Type B pancreatic cell (in vitro differentiated cells): ENCODE data around the gene KCNQ2. TPM values are rescaled to one million over a fixed set of nuclear protein-coding genes. Genes with fewer than 3 reads are reported as not detected.

Source experiments
- DNase-seq: peaks from one replicate; pipeline ENCODE4 v3.0.0; 2021; ENCODE audit warnings: mixed read lengths; ENCODE audit not compliant: unreplicated experiment; ENCODE audit errors: extremely low spot score
- H3K27ac Mint-ChIP-seq: 2 replicates; pipeline ENCODE4 v1.8.0; 2021; ENCODE audit warnings: mild to moderate bottlenecking, mixed read lengths
- H3K27me3 Mint-ChIP-seq: 2 replicates; pipeline ENCODE4 v1.8.0; 2021; ENCODE audit warnings: mixed read lengths
- H3K36me3 Mint-ChIP-seq: 2 replicates; pipeline ENCODE4 v1.8.0; 2021; ENCODE audit warnings: mixed read lengths
- H3K4me1 Mint-ChIP-seq: one replicate; pipeline ENCODE4 v1.8.0; 2021; ENCODE audit warnings: mixed read lengths; ENCODE audit not compliant: unreplicated experiment
- H3K4me3 Mint-ChIP-seq: 2 replicates; pipeline ENCODE4 v1.8.0; 2021; ENCODE audit warnings: mild to moderate bottlenecking, mixed read lengths
- H3K9me3 Mint-ChIP-seq: 2 replicates; pipeline ENCODE4 v1.8.0; 2021; ENCODE audit warnings: mixed read lengths
- CTCF ChIP-seq: fragments of 200-600 bp; sonication (generic); conservative IDR thresholded peaks from 2 replicates; pipeline ENCODE4 v1.5.0; 2021; ENCODE audit warnings: antibody characterized with exemption, mild to moderate bottlenecking
- total RNA-seq: library from RNA; stranded (reverse); gene quantifications from 2 replicates; pipeline ENCODE4 v1.2.1, GENCODE V29; 2021; ENCODE audit warnings: low replicate concordance

The KCNQ2 gene
- total RNA-seq, 1 donor from 2014 or later, result 47.3 TPM

GRCh38 chr20:63403403-63404105, 68.9 kb downstream of the KCNQ2 start:
- H3K4me3 Mint-ChIP-seq, result no peak overlapping the region
- no peak overlapping the region for H3K27ac Mint-ChIP-seq
- H3K36me3 Mint-ChIP-seq, result no peaks in the 10 kb centered on the region
- no peaks in the 10 kb centered on the region for H3K4me1 Mint-ChIP-seq
- no peak for TF ChIP-seq CTCF
- peaks cover 10% of the 10 kb centered on the region for H3K27me3 Mint-ChIP-seq
- H3K9me3 Mint-ChIP-seq, result no peaks in the 10 kb centered on the region
- no peak for DNase-seq

- Mint-ChIP-seq H3K27me3 (peaks cover 10% of the 10 kb centered on the region), H3K36me3 (no peaks in the 10 kb centered on the region), H3K4me3 (no peak overlapping the region), H3K9me3 (no peaks in the 10 kb centered on the region), H3K4me1 (no peaks in the 10 kb centered on the region), H3K27ac (no peak overlapping the region)
- TF ChIP-seq CTCF, result no peak
- no peak for DNase-seq
Observed at GRCh38 chr20:63402860-63403220, 69.6 kb downstream of the KCNQ2 start.

- H3K9me3 Mint-ChIP-seq, result no peaks in the 10 kb centered on the region
- H3K4me1 Mint-ChIP-seq, result no peaks in the 10 kb centered on the region
- TF ChIP-seq CTCF, result no peak
- H3K27me3 Mint-ChIP-seq, result peaks cover 10% of the 10 kb centered on the region
- peak overlapping the region; percentile 65 for H3K27ac Mint-ChIP-seq
- no peak for DNase-seq
- H3K4me3 Mint-ChIP-seq, result no peak overlapping the region
- H3K36me3 Mint-ChIP-seq, result no peaks in the 10 kb centered on the region
Observed at GRCh38 chr20:63402181-63402859, 70.1 kb downstream of the KCNQ2 start.

GRCh38 chr20:63401384-63402110, 70.9 kb downstream of the KCNQ2 start:
- no peak for DNase-seq
- Mint-ChIP-seq H3K27me3 (peaks cover 16% of the 10 kb centered on the region), H3K4me1 (no peaks in the 10 kb centered on the region), H3K36me3 (no peaks in the 10 kb centered on the region), H3K9me3 (no peaks in the 10 kb centered on the region), H3K27ac (no peak overlapping the region), H3K4me3 (no peak overlapping the region)
- no peak for TF ChIP-seq CTCF

GRCh38 chr20:63400486-63401210, 71.8 kb downstream of the KCNQ2 start:
- Mint-ChIP-seq H3K4me3 (no peak overlapping the region), H3K4me1 (no peaks in the 10 kb centered on the region), H3K27me3 (peaks cover 16% of the 10 kb centered on the region), H3K27ac (no peak overlapping the region), H3K36me3 (no peaks in the 10 kb centered on the region), H3K9me3 (no peaks in the 10 kb centered on the region)
- no peak for DNase-seq
- no peak for TF ChIP-seq CTCF
